GM18511 (cell line): ENCODE measurements around the gene NOM1.

ENCODE experiments used
- ATAC-seq: cut with Tn5 transposase; IDR thresholded peaks from one replicate; pipeline ENCODE4 v1.9.1; 2021; ENCODE audit warnings: mild to moderate bottlenecking, moderate library complexity; ENCODE audit not compliant: unreplicated experiment

Gene NOM1

GRCh38 chr7:157003756-157004520 is 54.4 kb downstream of the NOM1 start:
- no peak for ATAC-seq

- no peak for ATAC-seq
These were observed 55.3 kb downstream of the NOM1 start for GRCh38 chr7:157004521-157005455.

- no peak for ATAC-seq
These were observed 56.1 kb downstream of the NOM1 start for GRCh38 chr7:157005456-157006204.

GRCh38 chr7:157006205-157006747 is 56.8 kb downstream of the NOM1 start:
- ATAC-seq: no peak

GRCh38 chr7:157006829-157007469 is 57.4 kb downstream of the NOM1 start:
- ATAC-seq: no peak

GRCh38 chr7:157007470-157008066 is 58.1 kb downstream of the NOM1 start:
- ATAC-seq: no peak

GRCh38 chr7:157008206-157009169 is 59.0 kb downstream of the NOM1 start:
- peak; percentile 5 for ATAC-seq

- peak; percentile 42 for ATAC-seq
These were observed 59.8 kb downstream of the NOM1 start for GRCh38 chr7:157009170-157009777.

- peak; percentile 28 for ATAC-seq
These were observed 60.5 kb downstream of the NOM1 start for GRCh38 chr7:157009778-157010587.

- peak; percentile 73 for ATAC-seq
These were observed 61.2 kb downstream of the NOM1 start, which contains the start of gene MNX1 for GRCh38 chr7:157010588-157011332. Gene MNX1 (minus strand): TSS chr7:157010663. CDS start chr7:157010350, 313 bp downstream.

- ATAC-seq: peak; percentile 18
These were observed 62.0 kb downstream of the NOM1 start for GRCh38 chr7:157011333-157012112.

- no peak for ATAC-seq
These were observed 62.6 kb downstream of the NOM1 start for GRCh38 chr7:157012113-157012547.

GRCh38 chr7:157013101-157013500 is 63.6 kb downstream of the NOM1 start:
- ATAC-seq: no peak

- ATAC-seq: no peak
These were observed 64.4 kb downstream of the NOM1 start for GRCh38 chr7:157013602-157014549.
